Measurements from ENCODE around the gene TMEM214.
A peak's percentile ranks its signal among the peaks of the same experiment; 100 is the strongest.

The TMEM214 gene

GRCh38 chr2:27084297-27085061 lies 51.7 kb downstream of the TMEM214 start:
- DNase-seq (ENCODE audit: low read depth, low spot score): no peak

GRCh38 chr2:27085062-27085672 lies 52.4 kb downstream of the TMEM214 start:
- no peak for DNase-seq (ENCODE audit: low read depth, low spot score)

- no peak for DNase-seq (ENCODE audit: low read depth, low spot score)
Measured at GRCh38 chr2:27085673-27086089, 52.9 kb downstream of the TMEM214 start.

- DNase-seq (ENCODE audit: low read depth, low spot score): peak; percentile 83
Measured at GRCh38 chr2:27086090-27086723, 53.4 kb downstream of the TMEM214 start.

GRCh38 chr2:27086724-27087593 lies 54.2 kb downstream of the TMEM214 start, which contains the start of gene KHK:
TSS of gene KHK (plus strand) at chr2:27086772. CDS start at chr2:27087260, 488 bp downstream.
- no peak for DNase-seq (ENCODE audit: low read depth, low spot score)

GRCh38 chr2:27087823-27088410 lies 55.2 kb downstream of the TMEM214 start:
- DNase-seq (ENCODE audit: low read depth, low spot score): no peak

GRCh38 chr2:27088634-27089033 lies 55.9 kb downstream of the TMEM214 start:
- no peak for DNase-seq (ENCODE audit: low read depth, low spot score)

- DNase-seq (ENCODE audit: low read depth, low spot score): no peak
Measured at GRCh38 chr2:27089111-27089954, 56.6 kb downstream of the TMEM214 start.
